GM19035 (cell line): ENCODE results near the gene DEGS2.

Experiments used
- ATAC-seq: cut with Tn5 transposase; IDR thresholded peaks from one replicate; pipeline ENCODE4 v1.9.1; 2021; ENCODE audit not compliant: unreplicated experiment

The DEGS2 gene

GRCh38 chr14:100149851-100150611 lies 9.4 kb downstream of the DEGS2 start:
- ATAC-seq = no peak

- no peak for ATAC-seq
These were observed 10.4 kb downstream of the DEGS2 start for GRCh38 chr14:100148837-100149731.

- ATAC-seq = no peak
These were observed 11.6 kb downstream of the DEGS2 start for GRCh38 chr14:100147691-100148464.

- no peak for ATAC-seq
These were observed 12.2 kb downstream of the DEGS2 start for GRCh38 chr14:100147181-100147631.

DNA sequence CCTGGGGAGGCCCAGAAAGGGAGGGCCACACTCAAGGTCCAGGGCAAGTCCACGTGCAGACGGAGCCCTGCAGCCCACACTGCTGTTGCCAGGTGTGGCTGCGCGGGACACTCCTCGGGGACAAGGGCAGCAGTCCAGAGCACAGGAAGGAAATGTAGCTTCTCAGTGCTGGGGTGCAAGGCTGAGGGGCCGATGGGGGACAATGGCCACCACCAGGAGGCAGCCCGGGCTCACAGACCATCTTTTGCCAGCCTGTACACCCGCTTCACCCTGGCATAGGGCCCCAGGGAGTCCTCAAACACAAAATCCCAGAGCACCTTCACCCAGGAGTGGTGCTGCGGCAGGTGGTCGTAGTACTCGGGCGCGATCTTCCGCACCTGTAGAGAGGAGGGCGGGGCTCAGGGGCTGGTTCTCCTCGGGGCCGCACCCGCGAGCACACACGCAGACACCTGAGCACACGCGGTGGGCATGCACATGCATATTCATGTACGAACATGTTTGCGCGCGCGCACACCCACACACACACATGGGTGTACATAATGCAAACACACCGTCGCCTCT lies 12.8 kb downstream of the DEGS2 start:
- ATAC-seq = no peak

DNA sequence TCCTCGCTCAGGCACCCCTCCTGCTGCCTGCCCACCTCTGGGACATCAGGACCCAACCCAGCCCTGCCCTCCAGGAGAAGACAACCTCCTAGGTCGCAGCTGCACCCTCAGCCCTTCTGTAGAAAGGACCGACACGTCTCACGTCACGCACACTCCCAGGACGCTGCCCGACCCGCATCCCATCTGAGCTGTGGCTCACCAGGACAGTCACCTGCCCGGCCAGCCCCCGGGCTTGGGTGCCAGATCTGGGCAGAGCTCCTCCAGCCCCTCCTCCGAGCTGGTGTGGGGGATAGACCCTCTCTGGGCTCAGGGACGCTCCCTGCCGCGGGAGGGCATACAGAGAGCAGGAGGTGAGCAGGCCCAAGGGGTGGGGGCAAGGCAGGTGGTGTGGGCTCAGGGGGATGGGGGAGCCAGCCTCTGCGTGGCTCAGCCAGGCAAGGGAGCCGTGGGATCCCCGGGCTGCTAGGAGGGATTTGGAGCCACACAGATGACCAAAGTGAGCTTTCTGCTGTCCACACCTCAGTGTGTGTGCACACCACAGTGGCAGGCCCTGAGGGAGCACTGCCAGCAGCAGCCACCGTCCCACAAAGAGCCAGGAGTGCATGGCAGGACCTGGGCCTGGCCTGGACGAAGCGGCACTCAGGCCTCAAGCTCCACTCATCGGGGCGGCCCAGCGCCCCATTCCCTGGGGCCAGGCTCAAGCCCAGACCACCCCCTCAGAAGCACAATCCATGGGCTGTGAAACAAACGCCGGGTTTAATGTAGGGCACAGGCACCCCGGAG lies 13.6 kb downstream of the DEGS2 start:
- no peak for ATAC-seq

GRCh38 chr14:100144996-100145646 lies 14.3 kb downstream of the DEGS2 start:
- no peak for ATAC-seq

DNA sequence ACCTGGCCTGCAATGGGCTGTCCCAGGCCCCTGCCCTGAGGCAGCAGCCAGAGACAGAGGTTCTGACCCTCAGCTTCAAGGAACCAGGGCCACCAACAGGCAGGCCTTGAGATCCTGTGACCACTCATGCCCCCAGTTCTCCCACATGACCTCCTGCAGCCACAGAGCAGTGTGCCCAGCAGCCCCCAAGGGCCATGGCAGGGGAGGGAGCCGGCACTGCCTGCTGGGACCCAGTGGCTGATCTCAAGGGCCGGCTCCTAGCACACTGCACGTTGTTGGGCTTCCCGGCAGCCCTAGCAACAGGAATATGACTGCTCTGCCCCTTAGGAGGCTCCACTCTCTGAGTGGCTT lies 14.8 kb downstream of the DEGS2 start:
- no peak for ATAC-seq

DNA sequence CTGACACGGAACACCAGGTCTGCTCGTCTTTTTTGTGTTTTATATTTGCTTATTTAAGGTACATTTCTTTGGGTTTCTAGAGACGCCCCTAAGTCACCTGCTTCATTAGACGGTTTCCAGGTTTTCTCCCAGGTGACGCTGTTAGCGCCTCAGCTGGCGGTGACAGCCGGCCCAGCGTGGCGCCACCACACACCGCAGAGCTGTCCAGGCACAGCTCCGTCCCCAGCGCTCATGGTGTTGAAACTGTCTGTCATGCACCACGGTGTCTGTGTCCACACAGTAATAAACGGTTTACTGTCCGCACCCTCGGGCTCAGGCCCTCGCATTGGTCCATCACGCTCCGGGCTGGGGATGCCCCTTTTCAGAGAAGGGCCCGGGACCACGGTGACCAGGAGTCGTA lies 15.5 kb downstream of the DEGS2 start:
- ATAC-seq = no peak

- no peak for ATAC-seq
These were observed 15.9 kb downstream of the DEGS2 start for GRCh38 chr14:100143523-100143922.

DNA sequence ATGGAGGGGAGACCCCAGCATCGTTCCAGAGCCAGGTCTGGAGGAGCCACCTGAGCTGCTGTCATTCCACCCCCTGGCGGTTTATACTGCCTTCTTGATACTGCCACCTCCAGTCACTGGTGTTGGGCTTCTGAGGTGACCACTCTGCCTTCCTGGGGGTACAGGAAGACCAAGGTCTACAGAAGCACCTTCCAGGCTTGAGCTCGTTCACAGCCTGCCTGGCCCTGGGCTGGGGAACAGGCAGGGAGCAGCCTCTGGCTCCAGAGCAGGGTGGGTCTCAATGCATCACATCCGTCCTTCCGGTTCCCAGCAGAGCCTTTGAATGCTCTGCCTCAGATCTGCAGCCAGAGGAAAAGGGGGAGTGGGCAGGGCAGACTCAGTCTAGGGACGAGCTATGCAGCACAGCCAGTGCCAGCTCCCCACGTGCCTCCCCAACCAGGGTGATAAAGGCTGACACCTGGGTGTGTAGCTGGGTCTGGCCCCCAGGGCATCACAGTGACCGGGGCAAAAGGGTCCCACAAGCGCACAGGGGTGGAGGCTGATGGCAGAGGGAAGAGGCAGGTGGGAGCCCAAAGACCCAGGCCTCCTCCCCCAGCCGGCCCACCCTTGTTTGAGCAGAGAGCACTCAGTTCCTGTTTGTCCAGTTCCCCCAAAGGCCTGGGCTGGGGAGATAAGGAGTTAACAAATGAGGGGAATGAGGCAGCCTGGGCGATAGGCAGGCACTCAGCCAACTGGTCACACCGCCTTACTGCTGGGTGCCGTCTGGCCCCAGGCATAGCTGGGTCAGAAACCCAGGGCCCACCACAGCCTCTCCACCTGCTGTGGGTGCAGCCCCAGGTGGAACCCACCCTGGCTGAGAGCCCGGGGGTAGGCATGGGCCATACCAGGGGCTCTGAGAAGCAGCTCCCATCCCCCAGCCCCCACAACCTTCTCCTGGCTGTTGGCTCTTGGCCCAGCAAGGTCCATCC lies 17.1 kb downstream of the DEGS2 start:
- no peak for ATAC-seq

GRCh38 chr14:100141098-100141497 lies 18.3 kb downstream of the DEGS2 start:
- no peak for ATAC-seq

GRCh38 chr14:100140452-100141078 lies 18.9 kb downstream of the DEGS2 start:
- ATAC-seq = no peak

- ATAC-seq = no peak
These were observed 20.5 kb downstream of the DEGS2 start for GRCh38 chr14:100138955-100139354.

DNA sequence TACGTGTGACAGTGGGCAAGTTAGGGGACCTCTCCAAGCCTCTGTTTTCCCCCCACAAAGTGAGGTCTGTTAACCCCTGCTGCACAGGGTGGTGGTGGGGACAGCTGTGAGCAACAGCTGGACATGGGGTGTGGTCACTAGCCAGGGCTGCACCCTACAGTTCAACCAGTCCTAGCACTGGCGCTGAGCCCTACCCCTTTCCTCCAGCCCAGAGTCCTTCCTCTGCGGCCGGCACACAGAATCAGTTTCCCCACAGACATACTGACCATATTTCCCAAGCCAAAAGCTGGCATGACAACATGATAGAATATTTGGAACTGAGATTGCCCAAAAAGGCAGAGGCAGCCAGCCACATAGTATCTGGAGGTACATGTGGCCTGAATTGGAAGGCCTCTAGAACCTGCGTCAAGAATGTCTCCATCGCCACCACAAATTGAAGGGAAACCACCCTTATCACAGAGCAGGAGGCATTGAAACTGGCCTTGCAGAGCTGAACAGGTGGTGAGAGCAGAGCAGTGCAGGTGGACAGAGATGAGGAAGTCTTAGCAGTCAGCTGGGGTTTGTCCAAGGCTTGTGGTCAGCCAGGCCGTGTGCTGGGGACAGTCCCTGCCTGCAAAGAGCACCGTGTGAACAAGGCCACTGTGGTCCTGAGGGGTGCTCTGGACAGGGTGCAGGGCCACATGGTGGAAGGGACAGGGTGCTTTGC lies 21.2 kb downstream of the DEGS2 start:
- ATAC-seq = no peak

- ATAC-seq = no peak
These were observed 22.3 kb downstream of the DEGS2 start for GRCh38 chr14:100137173-100137572.

DNA sequence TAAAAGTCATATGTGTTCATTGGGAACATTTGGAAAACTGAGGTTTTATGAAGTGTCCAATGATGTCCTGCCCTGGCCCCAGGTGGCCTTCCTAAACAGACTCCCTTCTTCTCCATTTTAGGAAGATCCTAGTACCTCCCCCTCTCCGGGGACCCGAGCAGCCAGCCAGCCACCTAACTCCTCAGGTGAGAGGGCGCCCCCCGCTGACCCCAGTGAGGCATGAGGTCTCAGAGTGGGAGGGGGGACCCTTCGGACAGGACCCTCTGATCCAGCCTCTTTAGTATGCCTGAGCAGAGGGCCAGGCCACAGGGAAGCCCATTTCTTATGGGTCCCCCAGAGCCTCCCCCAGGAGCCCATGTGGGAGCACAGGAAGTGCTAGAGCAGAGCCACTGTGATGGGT lies 23.7 kb downstream of the DEGS2 start:
- ATAC-seq = no peak

- no peak for ATAC-seq
These were observed 24.4 kb downstream of the DEGS2 start for GRCh38 chr14:100135073-100135472.
